ENCODE measurements around the gene XYLT1. TPM values are rescaled to one million over a fixed set of nuclear protein-coding genes. Genes with fewer than 3 reads are reported as not detected.

Gene XYLT1
- total RNA-seq, 2 donors from 2014 or later = 15.0 to 18.3 TPM

DNA sequence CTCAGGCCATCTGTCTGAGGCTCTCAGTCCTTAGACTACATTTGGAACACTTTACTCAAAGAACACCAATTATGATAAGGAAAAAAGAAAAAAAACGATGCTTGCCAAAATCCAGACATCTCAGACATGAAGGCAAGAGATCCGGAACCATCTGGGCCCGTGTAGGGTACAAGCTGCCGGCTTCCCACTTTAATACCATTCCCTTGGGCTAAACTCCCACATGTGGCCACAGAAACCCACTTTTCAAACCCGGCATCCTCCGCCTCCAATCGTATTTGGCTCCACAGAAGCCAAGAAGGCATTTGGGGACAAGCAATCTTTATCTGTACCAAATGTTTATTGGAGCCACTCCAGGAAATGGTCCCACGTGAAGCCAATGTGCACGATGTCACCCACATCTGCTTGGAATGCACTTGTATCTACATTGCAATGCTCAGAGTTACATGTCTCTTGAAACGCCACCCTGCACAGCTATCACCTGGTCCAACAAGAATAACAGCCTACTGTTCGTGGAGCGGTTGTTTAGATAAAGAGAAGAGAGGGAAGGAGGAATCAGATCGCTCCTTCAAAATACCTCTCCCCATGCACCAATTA, 33.5 kb downstream of the XYLT1 start:
- no peaks in the 10 kb centered on the region for H3K4me1 ChIP-seq
- H3K9ac ChIP-seq (ENCODE audit: low read depth in 2 of 2, low read length in 2 of 2) = no peak overlapping the region
- H3K27me3 ChIP-seq = no peaks in the 10 kb centered on the region
- intact Hi-C loops (cut with DNase I) = no loop called here
- no peak for DNase-seq
- TF ChIP-seq, protein P1, sequence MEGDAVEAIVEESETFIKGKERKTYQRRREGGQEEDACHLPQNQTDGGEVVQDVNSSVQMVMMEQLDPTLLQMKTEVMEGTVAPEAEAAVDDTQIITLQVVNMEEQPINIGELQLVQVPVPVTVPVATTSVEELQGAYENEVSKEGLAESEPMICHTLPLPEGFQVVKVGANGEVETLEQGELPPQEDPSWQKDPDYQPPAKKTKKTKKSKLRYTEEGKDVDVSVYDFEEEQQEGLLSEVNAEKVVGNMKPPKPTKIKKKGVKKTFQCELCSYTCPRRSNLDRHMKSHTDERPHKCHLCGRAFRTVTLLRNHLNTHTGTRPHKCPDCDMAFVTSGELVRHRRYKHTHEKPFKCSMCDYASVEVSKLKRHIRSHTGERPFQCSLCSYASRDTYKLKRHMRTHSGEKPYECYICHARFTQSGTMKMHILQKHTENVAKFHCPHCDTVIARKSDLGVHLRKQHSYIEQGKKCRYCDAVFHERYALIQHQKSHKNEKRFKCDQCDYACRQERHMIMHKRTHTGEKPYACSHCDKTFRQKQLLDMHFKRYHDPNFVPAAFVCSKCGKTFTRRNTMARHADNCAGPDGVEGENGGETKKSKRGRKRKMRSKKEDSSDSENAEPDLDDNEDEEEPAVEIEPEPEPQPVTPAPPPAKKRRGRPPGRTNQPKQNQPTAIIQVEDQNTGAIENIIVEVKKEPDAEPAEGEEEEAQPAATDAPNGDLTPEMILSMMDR (IDR thresholded peaks at IDR 0.05) = no peak
- no peak overlapping the region for H3K27ac ChIP-seq
- H3K36me3 ChIP-seq = no peaks in the 10 kb centered on the region
- H3K4me3 ChIP-seq = no peak overlapping the region
- no peaks in the 10 kb centered on the region for H3K9me3 ChIP-seq

GRCh38 chr16:17435318-17435717, 35.4 kb downstream of the XYLT1 start:
- H3K9me3 ChIP-seq = no peaks in the 10 kb centered on the region
- H3K9ac ChIP-seq (ENCODE audit: low read depth in 2 of 2, low read length in 2 of 2) = no peak overlapping the region
- no peak for DNase-seq
- no peaks in the 10 kb centered on the region for H3K27me3 ChIP-seq
- intact Hi-C loops (cut with DNase I) = no loop called here
- H3K27ac ChIP-seq = no peak overlapping the region
- TF ChIP-seq, protein P1 (IDR thresholded peaks at IDR 0.05) = no peak
- no peaks in the 10 kb centered on the region for H3K36me3 ChIP-seq
- H3K4me1 ChIP-seq = no peaks in the 10 kb centered on the region
- no peak overlapping the region for H3K4me3 ChIP-seq

DNA sequence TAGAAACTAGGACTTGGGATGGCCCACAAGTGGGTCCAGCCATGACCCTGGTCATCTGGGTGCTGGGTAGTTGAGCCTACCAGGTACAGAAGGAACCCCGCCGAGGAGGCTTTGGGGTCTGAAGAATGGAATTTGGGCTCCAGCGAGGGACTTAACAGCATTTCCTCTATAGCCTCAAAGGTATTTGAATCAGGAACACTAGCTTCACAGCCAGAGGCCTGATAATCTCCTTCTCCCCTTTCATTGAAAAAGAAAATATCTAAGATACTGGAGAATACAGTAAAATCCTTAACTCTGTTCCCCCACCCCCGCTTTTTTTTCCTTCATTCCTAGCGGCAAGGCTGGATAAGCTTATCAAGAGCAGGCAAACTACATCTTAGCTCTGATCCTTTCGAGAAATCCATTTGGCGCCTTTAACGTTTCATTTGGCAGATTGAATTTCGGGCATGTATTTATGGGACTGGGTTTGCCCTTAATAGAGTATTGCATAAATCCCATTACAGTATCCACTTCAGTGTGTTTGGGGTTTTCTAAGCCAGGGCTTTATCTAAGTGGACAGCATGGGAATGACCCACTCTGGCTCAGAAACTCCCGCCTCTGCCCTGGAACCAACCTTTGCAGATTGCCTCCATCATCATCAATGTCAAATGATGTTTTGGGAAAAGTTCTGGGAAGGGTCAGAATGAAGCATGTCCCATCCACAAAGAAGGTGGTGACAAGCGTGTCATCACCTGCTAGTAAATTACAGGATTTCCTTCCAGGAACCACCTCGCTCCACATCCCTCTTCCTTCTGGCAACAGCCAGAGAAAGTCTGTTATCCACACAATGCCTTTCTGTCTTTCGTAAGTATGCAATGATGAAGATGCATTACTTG, 36.9 kb downstream of the XYLT1 start:
- no peaks in the 10 kb centered on the region for H3K4me1 ChIP-seq
- intact Hi-C loops (cut with DNase I) = no loop called here
- H3K27ac ChIP-seq = no peak overlapping the region
- H3K27me3 ChIP-seq = no peaks in the 10 kb centered on the region
- TF ChIP-seq, protein P1 (IDR thresholded peaks at IDR 0.05) = no peak
- no peaks in the 10 kb centered on the region for H3K36me3 ChIP-seq
- H3K9me3 ChIP-seq = no peaks in the 10 kb centered on the region
- no peak for DNase-seq
- no peak overlapping the region for H3K9ac ChIP-seq (ENCODE audit: low read depth in 2 of 2, low read length in 2 of 2)
- H3K4me3 ChIP-seq = no peak overlapping the region

- Histone ChIP-seq H3K27me3 (no peaks in the 10 kb centered on the region), H3K4me1 (no peaks in the 10 kb centered on the region), H3K9me3 (no peaks in the 10 kb centered on the region), H3K36me3 (no peaks in the 10 kb centered on the region), H3K27ac (no peak overlapping the region), H3K9ac (ENCODE audit: low read depth in 2 of 2, low read length in 2 of 2) (no peak overlapping the region), H3K4me3 (no peak overlapping the region)
- TF ChIP-seq, protein P1 (IDR thresholded peaks at IDR 0.05) = no peak
- DNase-seq = no peak
- intact Hi-C loops (cut with DNase I) = no loop called here
These were observed 37.7 kb downstream of the XYLT1 start for GRCh38 chr16:17432901-17433576.

DNA sequence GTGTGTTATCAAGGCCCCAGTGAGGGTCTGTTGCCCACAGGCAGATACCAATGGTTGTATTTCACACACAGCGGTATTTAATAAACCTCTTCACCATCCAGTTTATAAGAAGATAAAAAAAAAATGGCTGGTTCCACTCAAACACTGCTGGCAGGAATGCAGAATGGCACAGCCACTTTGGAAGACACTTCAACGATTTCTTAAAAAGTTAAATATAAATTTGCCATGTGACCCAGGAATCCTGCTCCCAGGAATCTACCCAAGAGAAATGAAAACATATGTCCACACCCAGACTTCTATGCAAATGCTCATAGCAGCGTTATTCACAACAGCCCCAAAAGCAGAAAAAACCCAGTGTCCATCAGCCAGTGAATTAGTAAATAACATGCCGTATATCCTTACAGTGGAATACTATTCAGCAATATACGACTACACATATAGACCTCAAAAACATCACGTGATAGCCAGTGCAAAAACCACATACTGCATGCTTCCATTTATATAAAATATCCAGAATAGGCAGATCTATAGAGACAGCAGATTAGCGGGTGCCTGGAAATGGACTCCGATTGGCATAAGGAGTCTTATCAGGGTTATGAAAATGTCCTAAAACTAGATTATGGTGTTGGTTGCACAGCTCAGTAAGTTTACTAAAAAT, 38.7 kb downstream of the XYLT1 start:
- TF ChIP-seq, protein P1 (IDR thresholded peaks at IDR 0.05) = no peak
- H3K4me1 ChIP-seq = no peaks in the 10 kb centered on the region
- H3K36me3 ChIP-seq = no peaks in the 10 kb centered on the region
- no peaks in the 10 kb centered on the region for H3K27me3 ChIP-seq
- H3K4me3 ChIP-seq = no peak overlapping the region
- H3K9ac ChIP-seq (ENCODE audit: low read depth in 2 of 2, low read length in 2 of 2) = no peak overlapping the region
- DNase-seq = no peak
- no peak overlapping the region for H3K27ac ChIP-seq
- intact Hi-C loops (cut with DNase I) = no loop called here
- no peaks in the 10 kb centered on the region for H3K9me3 ChIP-seq
